Ovary (tissue), 9 donors: ENCODE measurements around the gene CDC14A. TPM values are rescaled to one million over a fixed set of nuclear protein-coding genes. Genes with fewer than 3 reads are reported as not detected.

Experiments used
- DNase-seq, 5 donors: peaks; one replicate each; pipeline ENCODE4 v3.0.0-alpha.2; 2019 to 2020
- H3K27ac ChIP-seq, 2 donors: fragments of 200-600 bp; one replicate each; pipeline versions ENCODE4 v1.5.1 to v1.8.0; 2019 to 2022
- H3K27me3 ChIP-seq: fragments of 200-600 bp; one replicate; pipeline ENCODE4 v1.8.0; 2022
- H3K36me3 ChIP-seq: fragments of 200-600 bp; sonication (generic); one replicate; pipeline ENCODE4 v1.5.1; 2019
- H3K4me1 ChIP-seq: one replicate; pipeline ENCODE4 v1.8.1; 2013; ENCODE audit warnings: mild to moderate bottlenecking, moderate library complexity; ENCODE audit not compliant: insufficient read depth
- H3K4me3 ChIP-seq: fragments of 200-600 bp; sonication (generic); one replicate; pipeline ENCODE4 v1.5.1; 2017
- H3K9me3 ChIP-seq, 2 donors: fragments of 200-600 bp in 1 of 2; sonication (generic) in 1 of 2; one replicate each; pipeline versions ENCODE4 v1.5.1 to v1.8.1; 2013 to 2019; ENCODE audit warnings: mild to moderate bottlenecking in 1 of 2, moderate library complexity in 1 of 2
- EP300 ChIP-seq: sonication (generic); formaldehyde crosslinking; IDR thresholded peaks from one replicate; pipeline ENCODE4 v1.6.1; 2017; ENCODE audit warnings: antibody characterized with exemption
- POLR2A ChIP-seq: fragments of 450-650 bp; IDR thresholded peaks from one replicate; pipeline ENCODE4 v1.6.1; 2017; ENCODE audit warnings: antibody characterized with exemption, mild to moderate bottlenecking, moderate library complexity
- WGBS, 3 donors: extraction: QIAGEN DNeasy Blood & Tissue Kit in 1 of 3; methylation state at CpG; one replicate each; pipeline versions ENCODE4 v1.1.5 to v1.1.7; 2013 to 2017; 5-methylcytosine and 5-hydroxymethylcytosine counted together
- intact Hi-C, 4 donors: fragments of 100-400 bp; cut with DNase I; formaldehyde crosslinking; loops; one replicate each; pipeline versions ENCODE4 v1.11.0 to v1.15.1; 2022 to 2023
- polyA plus RNA-seq, 2 donors: library from polyadenylated mRNA; stranded (reverse); fragments of 200-250 nt in 1 of 2; fragments of 350-450 nt in 1 of 2; fragmentation: Illumina TruSeq in 1 of 2; extraction: RNeasy Lipid Tissue Mini Kit (QIAGEN cat#74804) in 1 of 2; gene quantifications; one replicate each; pipeline ENCODE4 v1.2.3, GENCODE V29; 2013 to 2014
- total RNA-seq, 7 donors: library from RNA; depleted of rRNA in 2 of 7; stranded (reverse); fragments of >200 nt in 2 of 7; fragmentation: NEBNext Ultra II Directional in 3 of 7; extraction: Animal tissue kit (Norgen Biotek cat#: 25700) in 3 of 7; gene quantifications; one replicate each; pipeline versions ENCODE4 v1.1.0 to v1.2.4, GENCODE V29; 2016 to 2023
- TF ChIP-seq, protein P1 (sequence below), 3 donors: fragments of 450-650 bp in 2 of 3; fragments of 200-600 bp in 1 of 3; IDR thresholded peaks; one replicate each; pipeline versions ENCODE4 v1.5.1 to v1.8.0; 2016 to 2022; ENCODE audit warnings: antibody characterized with exemption in 3 of 3, mild to moderate bottlenecking in 1 of 3
- donor health status: DM: no; HTN: no; CAD: no; lungs with moderate emphysema.
- donor health status: DM: no; HTN: no; CAD: no.
- donor health status: Bipolar disorder and iron deficiency.
- donor health status: DM: yes; HTN: yes; CAD: no.
- donor health status: DM: no; HTN: no; CAD: no.
- donor health status: DM: yes; HTN: yes; CAD: no.

CDC14A gene
- total and polyA plus RNA-seq, 9 donors: 4.6 to 47.4 (median 8.6) TPM

- H3K9me3 ChIP-seq: no peaks in the 10 kb centered on the region
- peak overlapping the region in 1 of 2 donors; percentile 69 for H3K27ac ChIP-seq
- intact Hi-C loops: loop anchor here in 1 of 4 donors (10.0 kb wide), 1 partner anchor 104 kb away; no protein-coding TSS in a partner anchor
- DNase-seq: peak in 2 of 5 donors; percentile 21 to 22
- peak overlapping the region; percentile 90 for H3K4me3 ChIP-seq
- peaks cover 1% of the 10 kb centered on the region for H3K4me1 ChIP-seq
- H3K36me3 ChIP-seq: no peaks in the 10 kb centered on the region
- H3K27me3 ChIP-seq: no peaks in the 10 kb centered on the region
- TF ChIP-seq EP300: no peak
- no peak for TF ChIP-seq POLR2A
- TF ChIP-seq, protein P1, sequence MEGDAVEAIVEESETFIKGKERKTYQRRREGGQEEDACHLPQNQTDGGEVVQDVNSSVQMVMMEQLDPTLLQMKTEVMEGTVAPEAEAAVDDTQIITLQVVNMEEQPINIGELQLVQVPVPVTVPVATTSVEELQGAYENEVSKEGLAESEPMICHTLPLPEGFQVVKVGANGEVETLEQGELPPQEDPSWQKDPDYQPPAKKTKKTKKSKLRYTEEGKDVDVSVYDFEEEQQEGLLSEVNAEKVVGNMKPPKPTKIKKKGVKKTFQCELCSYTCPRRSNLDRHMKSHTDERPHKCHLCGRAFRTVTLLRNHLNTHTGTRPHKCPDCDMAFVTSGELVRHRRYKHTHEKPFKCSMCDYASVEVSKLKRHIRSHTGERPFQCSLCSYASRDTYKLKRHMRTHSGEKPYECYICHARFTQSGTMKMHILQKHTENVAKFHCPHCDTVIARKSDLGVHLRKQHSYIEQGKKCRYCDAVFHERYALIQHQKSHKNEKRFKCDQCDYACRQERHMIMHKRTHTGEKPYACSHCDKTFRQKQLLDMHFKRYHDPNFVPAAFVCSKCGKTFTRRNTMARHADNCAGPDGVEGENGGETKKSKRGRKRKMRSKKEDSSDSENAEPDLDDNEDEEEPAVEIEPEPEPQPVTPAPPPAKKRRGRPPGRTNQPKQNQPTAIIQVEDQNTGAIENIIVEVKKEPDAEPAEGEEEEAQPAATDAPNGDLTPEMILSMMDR (IDR thresholded peaks at IDR 0.05): no peak
- WGBS, 3 donors: 78 to 86% (median 85%) methylated on average over 10 of the region's 10 CpGs
Measured at GRCh38 chr1:100350787-100351094, 1.6 kb upstream of the CDC14A start.

DNA sequence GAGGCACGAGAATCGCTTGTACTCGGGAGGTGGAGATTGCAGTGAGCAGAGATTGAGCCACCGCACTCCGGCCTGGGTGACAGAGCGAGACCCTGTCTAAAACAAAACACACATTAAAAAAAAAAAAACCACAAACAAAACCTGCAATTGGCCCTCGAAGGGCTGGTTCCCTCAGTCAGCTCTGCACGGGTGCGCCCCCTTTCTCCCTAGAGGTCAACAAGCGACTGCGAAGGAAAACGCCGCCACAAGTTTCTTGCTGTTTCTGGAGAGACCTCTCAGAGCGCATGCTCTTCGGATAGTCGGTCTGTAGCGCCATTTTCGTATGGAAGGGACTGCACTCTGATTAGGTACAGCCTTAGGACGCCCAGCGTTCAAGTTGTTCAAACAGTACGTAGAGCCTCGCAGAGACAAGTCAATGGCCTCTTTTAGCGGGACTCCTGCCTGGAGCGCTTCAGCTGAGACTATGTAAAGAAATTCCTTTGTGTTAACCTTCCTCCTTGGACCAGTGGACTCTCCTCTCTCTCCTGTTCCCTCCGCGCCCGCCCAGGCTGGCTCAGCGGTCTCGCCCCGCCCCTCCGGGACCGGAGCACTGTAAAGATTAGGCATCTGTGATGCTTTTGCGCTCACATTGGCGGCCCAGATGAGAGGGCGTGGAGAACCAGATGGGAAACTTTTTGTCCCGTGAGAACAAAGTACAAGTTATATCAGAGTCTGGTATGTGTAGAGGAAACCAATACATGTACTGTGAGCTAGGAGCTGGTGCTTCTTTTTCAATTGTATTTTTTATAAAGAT is 1.0 kb upstream of the CDC14A start:
- no peaks in the 10 kb centered on the region for H3K27me3 ChIP-seq
- no peaks in the 10 kb centered on the region for H3K36me3 ChIP-seq
- H3K9me3 ChIP-seq: no peaks in the 10 kb centered on the region
- peaks cover 3% of the 10 kb centered on the region for H3K4me1 ChIP-seq
- peak overlapping the region; percentile 3 to 69 for H3K27ac ChIP-seq
- peak overlapping the region; percentile 90 for H3K4me3 ChIP-seq
- DNase-seq: peak; percentile 68 to 83 (median 77)
- WGBS, 3 donors: 2 to 4% (median 3%) methylated on average over 36 of the region's 36 CpGs
- intact Hi-C loops: loop anchor here in 1 of 4 donors (10.0 kb wide), 1 partner anchor 104 kb away; no protein-coding TSS in a partner anchor
- TF ChIP-seq EP300 (no peak), POLR2A (peak; percentile 20)
- TF ChIP-seq, protein P1 (IDR thresholded peaks at IDR 0.05): no peak

DNA sequence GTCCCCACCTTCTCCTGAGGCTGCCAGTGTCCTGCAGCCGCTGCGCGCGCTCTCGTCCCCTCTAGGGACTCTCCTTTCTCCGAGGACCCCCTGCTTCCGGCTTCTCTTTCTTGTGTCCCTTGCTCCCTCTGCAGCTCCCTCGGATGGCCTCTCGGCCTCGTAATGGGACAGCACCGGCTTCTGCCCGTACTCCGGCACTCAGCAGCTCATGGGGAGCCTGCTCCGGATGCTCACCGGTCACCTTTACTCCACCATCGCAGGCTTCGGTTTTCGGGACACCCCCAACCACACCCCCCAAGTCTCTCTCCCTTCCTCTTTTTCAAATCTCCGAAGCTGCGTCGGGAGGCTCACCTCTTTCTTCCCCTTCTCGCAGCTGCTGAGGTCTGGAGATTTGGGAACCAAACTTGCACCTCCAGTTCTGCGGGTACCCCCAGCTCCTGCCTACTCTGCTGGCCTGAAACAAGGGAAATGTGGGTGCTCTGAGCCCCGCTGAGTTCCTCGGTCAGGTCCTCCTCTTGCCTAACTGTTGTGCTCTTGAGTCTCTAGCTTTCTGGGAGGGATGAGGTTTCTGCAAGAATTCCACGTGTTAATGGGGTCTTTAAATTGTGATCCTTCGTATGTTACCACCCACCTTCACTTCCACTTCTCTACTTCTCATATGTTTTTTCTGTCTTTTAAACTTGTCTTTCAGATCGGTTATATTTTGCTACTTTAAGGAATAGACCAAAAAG is 930 bp downstream of the CDC14A start:
- Histone ChIP-seq H3K4me1 (peaks cover 4% of the 10 kb centered on the region), H3K27ac (peak overlapping the region in 1 of 2 donors; percentile 69), H3K27me3 (no peaks in the 10 kb centered on the region), H3K9me3 (no peaks in the 10 kb centered on the region), H3K4me3 (peak overlapping the region; percentile 90), H3K36me3 (no peaks in the 10 kb centered on the region)
- TF ChIP-seq, protein P1 (IDR thresholded peaks at IDR 0.05): no peak
- no peak for TF ChIP-seq POLR2A
- TF ChIP-seq EP300: no peak
- WGBS, 3 donors: 2 to 3% (median 2%) methylated on average over 28 of the region's 28 CpGs
- intact Hi-C loops: loop anchor here in 1 of 4 donors (10.0 kb wide), 1 partner anchor 102 kb away; no protein-coding TSS in a partner anchor
- DNase-seq: peak in 3 of 5 donors; percentile 30 to 49 (median 34)

DNA sequence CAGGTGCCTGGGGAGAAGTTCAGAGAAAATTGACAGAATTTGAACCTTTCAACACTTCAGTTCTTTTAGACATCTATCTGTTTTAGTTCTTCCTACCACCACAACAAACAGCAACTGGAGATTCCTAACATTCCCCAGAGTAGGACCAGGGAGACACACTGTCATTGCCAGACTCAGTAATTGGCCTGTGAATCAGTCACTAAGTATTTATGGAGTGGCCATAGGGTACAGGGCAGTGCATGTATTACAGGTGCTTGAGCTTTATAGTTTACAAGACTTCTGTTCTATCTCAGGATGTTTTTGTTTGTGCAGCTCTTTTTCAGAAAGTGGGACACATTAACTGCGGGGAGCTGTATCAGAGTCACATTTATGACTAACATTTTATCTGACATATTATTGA is 1.7 kb downstream of the CDC14A start:
- Histone ChIP-seq H3K36me3 (no peaks in the 10 kb centered on the region), H3K4me3 (no peak overlapping the region), H3K27ac (no peak overlapping the region), H3K27me3 (no peaks in the 10 kb centered on the region), H3K4me1 (peaks cover 4% of the 10 kb centered on the region), H3K9me3 (no peaks in the 10 kb centered on the region)
- intact Hi-C loops: loop anchor here in 1 of 4 donors (10.0 kb wide), 1 partner anchor 101 kb away; no protein-coding TSS in a partner anchor
- TF ChIP-seq, protein P1 (IDR thresholded peaks at IDR 0.05): no peak
- TF ChIP-seq POLR2A (no peak), EP300 (no peak)
- DNase-seq: no peak
- 68 to 93% (median 81%) methylated on average over 1 of the region's 1 CpG for WGBS, 3 donors
